GM18951 (cell line): Measurements from ENCODE around the gene SPDYE4.

ENCODE experiments used
- POLR2A ChIP-seq: IDR thresholded peaks from 4 replicates; pipeline ENCODE4 v1.6.1; 2011; ENCODE audit warnings: mild to moderate bottlenecking; ENCODE audit not compliant: insufficient read length, insufficient read depth; ENCODE audit errors: extremely low read depth
- in situ Hi-C: fragments of 300-500 bp; cut with MboI; formaldehyde crosslinking; loops from one replicate; pipeline ENCODE4 v1.12.0; 2022; ENCODE audit warnings: low sequenced_read_pairs, mixed read lengths, inconsistent platforms; ENCODE audit not compliant: unreplicated experiment

The SPDYE4 gene

GRCh38 chr17:8742274-8742673, 16.1 kb downstream of the SPDYE4 start:
- no peak for TF ChIP-seq POLR2A
- in situ Hi-C loops: loop anchor here (10.0 kb wide), 1 partner anchor 327 kb away; no protein-coding TSS in a partner anchor

- in situ Hi-C loops: loop anchor here (10.0 kb wide), 1 partner anchor 327 kb away; no protein-coding TSS in a partner anchor
These were observed 16.6 kb downstream of the SPDYE4 start for GRCh38 chr17:8741771-8742170.

GRCh38 chr17:8741366-8741765, 17.0 kb downstream of the SPDYE4 start:
- TF ChIP-seq POLR2A: no peak
- in situ Hi-C loops: loop anchor here (10.0 kb wide), 1 partner anchor 327 kb away; no protein-coding TSS in a partner anchor

More at GRCh38 chr17:8741771-8742170, 16.6 kb downstream of the SPDYE4 start:
- no peak for TF ChIP-seq POLR2A

- TF ChIP-seq POLR2A: no peak
- in situ Hi-C loops: loop anchor here (10.0 kb wide), 1 partner anchor 326 kb away; no protein-coding TSS in a partner anchor
These were observed 17.9 kb downstream of the SPDYE4 start for GRCh38 chr17:8740486-8740885.

GRCh38 chr17:8739097-8739496, 19.2 kb downstream of the SPDYE4 start:
- in situ Hi-C loops: no loop called here
- no peak for TF ChIP-seq POLR2A

- TF ChIP-seq POLR2A: no peak
- in situ Hi-C loops: no loop called here
These were observed 21.6 kb downstream of the SPDYE4 start for GRCh38 chr17:8736796-8737195.

GRCh38 chr17:8736362-8736761, 22.0 kb downstream of the SPDYE4 start:
- in situ Hi-C loops: no loop called here
- no peak for TF ChIP-seq POLR2A

- in situ Hi-C loops: no loop called here
- no peak for TF ChIP-seq POLR2A
These were observed 22.9 kb downstream of the SPDYE4 start for GRCh38 chr17:8735336-8735939.

GRCh38 chr17:8734876-8735275, 23.5 kb downstream of the SPDYE4 start:
- in situ Hi-C loops: no loop called here
- TF ChIP-seq POLR2A: no peak

GRCh38 chr17:8732406-8733085, 25.8 kb downstream of the SPDYE4 start:
- in situ Hi-C loops: no loop called here
- no peak for TF ChIP-seq POLR2A

GRCh38 chr17:8729860-8730259, 28.5 kb downstream of the SPDYE4 start:
- in situ Hi-C loops: no loop called here
- TF ChIP-seq POLR2A: no peak

GRCh38 chr17:8729421-8729820, 28.9 kb downstream of the SPDYE4 start:
- TF ChIP-seq POLR2A: no peak
- in situ Hi-C loops: no loop called here

GRCh38 chr17:8728971-8729370, 29.4 kb downstream of the SPDYE4 start:
- in situ Hi-C loops: no loop called here
- TF ChIP-seq POLR2A: no peak
